GM21381 (cell line): ENCODE data around the gene POGK.
"Not testable (repeated sequence)": the region's sequence is repeated elsewhere in the genome, so short reads cannot be mapped to it uniquely, and the experiment has no call there.

Experiments used
- ATAC-seq: cut with Tn5 transposase; IDR thresholded peaks from one replicate; pipeline ENCODE4 v1.9.1; 2021; ENCODE audit warnings: mild to moderate bottlenecking, moderate library complexity; ENCODE audit not compliant: unreplicated experiment

POGK gene

GRCh38 chr1:166855558-166855957 lies 16.3 kb downstream of the POGK start:
- ATAC-seq = no peak

- ATAC-seq = no peak
Measured at GRCh38 chr1:166857995-166858394, 18.7 kb downstream of the POGK start.

GRCh38 chr1:166858726-166859419 lies 19.6 kb downstream of the POGK start:
- no peak for ATAC-seq

GRCh38 chr1:166859597-166859996 lies 20.3 kb downstream of the POGK start:
- ATAC-seq = no peak

GRCh38 chr1:166865926-166866325 lies 26.7 kb downstream of the POGK start:
- ATAC-seq = no peak

- no peak for ATAC-seq
Measured at GRCh38 chr1:166868639-166869038, 29.4 kb downstream of the POGK start.

- ATAC-seq = no peak
Measured at GRCh38 chr1:166869318-166870099, 30.2 kb downstream of the POGK start.

GRCh38 chr1:166870584-166870983 lies 31.3 kb downstream of the POGK start:
- ATAC-seq = no peak

GRCh38 chr1:166874464-166874863 lies 35.2 kb downstream of the POGK start:
- no peak for ATAC-seq

- no peak for ATAC-seq
Measured at GRCh38 chr1:166875302-166875733, 36.0 kb downstream of the POGK start.

GRCh38 chr1:166875734-166876539 lies 36.7 kb downstream of the POGK start, which contains the start of gene TADA1:
TADA1 (minus strand) TSS chr1:166876264; CDS start chr1:166876233, 31 bp downstream.
- ATAC-seq = peak; percentile 83

- peak; percentile 1 for ATAC-seq
Measured at GRCh38 chr1:166876540-166876838, 37.2 kb downstream of the POGK start.

- not testable (repeated sequence) for ATAC-seq
Measured at GRCh38 chr1:166878173-166878917, 39.1 kb downstream of the POGK start.

GRCh38 chr1:166882893-166883292 lies 43.6 kb downstream of the POGK start:
- no peak for ATAC-seq

- ATAC-seq = no peak
Measured at GRCh38 chr1:166884040-166884642, 44.9 kb downstream of the POGK start.

GRCh38 chr1:166884971-166885370 lies 45.7 kb downstream of the POGK start:
- no peak for ATAC-seq

GRCh38 chr1:166888373-166889111 lies 49.3 kb downstream of the POGK start:
- no peak for ATAC-seq

- ATAC-seq = no peak
Measured at GRCh38 chr1:166889776-166890175, 50.5 kb downstream of the POGK start.

GRCh38 chr1:166895766-166896165 lies 56.5 kb downstream of the POGK start:
- no peak for ATAC-seq

- ATAC-seq = no peak
Measured at GRCh38 chr1:166899769-166900168, 60.5 kb downstream of the POGK start.
